Measurements from ENCODE around the gene CADM2. TPM values are rescaled to one million over a fixed set of nuclear protein-coding genes. Genes with fewer than 3 reads are reported as not detected.

CADM2 gene
- total RNA-seq, 2 donors from 2014 or later = not detected

GRCh38 chr3:85161544-85161943 is 202.8 kb downstream of the CADM2 start:
- Mint-ChIP-seq H3K27ac (no peak overlapping the region), H3K4me1 (no peaks in the 10 kb centered on the region), H3K9me3 (peaks cover 9% of the 10 kb centered on the region), H3K4me3 (no peak overlapping the region), H3K36me3 (ENCODE audit: low read depth) (no peaks in the 10 kb centered on the region), H3K27me3 (no peaks in the 10 kb centered on the region)
- ATAC-seq (replicated peaks) = no peak

GRCh38 chr3:85162905-85163304 is 204.1 kb downstream of the CADM2 start:
- H3K4me3 Mint-ChIP-seq = no peak overlapping the region
- ATAC-seq (replicated peaks) = no peak
- H3K36me3 Mint-ChIP-seq (ENCODE audit: low read depth) = no peaks in the 10 kb centered on the region
- H3K27me3 Mint-ChIP-seq = no peaks in the 10 kb centered on the region
- peaks cover 9% of the 10 kb centered on the region for H3K9me3 Mint-ChIP-seq
- H3K4me1 Mint-ChIP-seq = no peaks in the 10 kb centered on the region
- H3K27ac Mint-ChIP-seq = no peak overlapping the region

GRCh38 chr3:85164436-85164835 is 205.6 kb downstream of the CADM2 start:
- Mint-ChIP-seq H3K4me3 (no peak overlapping the region), H3K36me3 (ENCODE audit: low read depth) (no peaks in the 10 kb centered on the region), H3K9me3 (peaks cover 4% of the 10 kb centered on the region), H3K27me3 (no peaks in the 10 kb centered on the region), H3K27ac (no peak overlapping the region), H3K4me1 (no peaks in the 10 kb centered on the region)
- no peak for ATAC-seq (replicated peaks)

GRCh38 chr3:85167576-85167975 is 208.8 kb downstream of the CADM2 start:
- no peak for ATAC-seq (replicated peaks)
- Mint-ChIP-seq H3K27me3 (no peaks in the 10 kb centered on the region), H3K27ac (no peak overlapping the region), H3K4me1 (no peaks in the 10 kb centered on the region), H3K4me3 (no peak overlapping the region), H3K36me3 (ENCODE audit: low read depth) (no peaks in the 10 kb centered on the region), H3K9me3 (no peaks in the 10 kb centered on the region)

- H3K4me3 Mint-ChIP-seq = no peak overlapping the region
- no peaks in the 10 kb centered on the region for H3K36me3 Mint-ChIP-seq (ENCODE audit: low read depth)
- no peaks in the 10 kb centered on the region for H3K27me3 Mint-ChIP-seq
- H3K4me1 Mint-ChIP-seq = no peaks in the 10 kb centered on the region
- no peak for ATAC-seq (replicated peaks)
- no peak overlapping the region for H3K27ac Mint-ChIP-seq
- no peaks in the 10 kb centered on the region for H3K9me3 Mint-ChIP-seq
Measured at GRCh38 chr3:85170646-85171045, 211.9 kb downstream of the CADM2 start.

GRCh38 chr3:85171976-85172375 is 213.2 kb downstream of the CADM2 start:
- Mint-ChIP-seq H3K9me3 (no peaks in the 10 kb centered on the region), H3K27me3 (no peaks in the 10 kb centered on the region), H3K36me3 (ENCODE audit: low read depth) (no peaks in the 10 kb centered on the region), H3K4me3 (no peak overlapping the region), H3K4me1 (no peaks in the 10 kb centered on the region), H3K27ac (no peak overlapping the region)
- no peak for ATAC-seq (replicated peaks)

- H3K4me3 Mint-ChIP-seq = no peak overlapping the region
- H3K27me3 Mint-ChIP-seq = no peaks in the 10 kb centered on the region
- H3K9me3 Mint-ChIP-seq = no peaks in the 10 kb centered on the region
- ATAC-seq (replicated peaks) = no peak
- no peak overlapping the region for H3K27ac Mint-ChIP-seq
- no peaks in the 10 kb centered on the region for H3K4me1 Mint-ChIP-seq
- no peaks in the 10 kb centered on the region for H3K36me3 Mint-ChIP-seq (ENCODE audit: low read depth)
Measured at GRCh38 chr3:85176799-85177198, 218.0 kb downstream of the CADM2 start.

GRCh38 chr3:85182975-85183752 is 224.4 kb downstream of the CADM2 start:
- H3K27ac Mint-ChIP-seq = no peak overlapping the region
- H3K4me1 Mint-ChIP-seq = no peaks in the 10 kb centered on the region
- no peaks in the 10 kb centered on the region for H3K27me3 Mint-ChIP-seq
- ATAC-seq (replicated peaks) = no peak
- H3K4me3 Mint-ChIP-seq = no peak overlapping the region
- peaks cover 6% of the 10 kb centered on the region for H3K9me3 Mint-ChIP-seq
- no peaks in the 10 kb centered on the region for H3K36me3 Mint-ChIP-seq (ENCODE audit: low read depth)

- no peaks in the 10 kb centered on the region for H3K27me3 Mint-ChIP-seq
- H3K4me3 Mint-ChIP-seq = no peak overlapping the region
- H3K36me3 Mint-ChIP-seq (ENCODE audit: low read depth) = no peaks in the 10 kb centered on the region
- ATAC-seq (replicated peaks) = no peak
- H3K27ac Mint-ChIP-seq = no peak overlapping the region
- no peaks in the 10 kb centered on the region for H3K4me1 Mint-ChIP-seq
- H3K9me3 Mint-ChIP-seq = peaks cover 10% of the 10 kb centered on the region
Measured at GRCh38 chr3:85185495-85185894, 226.7 kb downstream of the CADM2 start.

- Mint-ChIP-seq H3K4me3 (no peak overlapping the region), H3K4me1 (no peaks in the 10 kb centered on the region), H3K27me3 (no peaks in the 10 kb centered on the region), H3K27ac (no peak overlapping the region), H3K9me3 (peaks cover 9% of the 10 kb centered on the region), H3K36me3 (ENCODE audit: low read depth) (no peaks in the 10 kb centered on the region)
- ATAC-seq (replicated peaks) = no peak
Measured at GRCh38 chr3:85189731-85190130, 230.9 kb downstream of the CADM2 start.

- Mint-ChIP-seq H3K4me3 (no peak overlapping the region), H3K27ac (no peak overlapping the region), H3K27me3 (no peaks in the 10 kb centered on the region), H3K9me3 (peaks cover 9% of the 10 kb centered on the region), H3K36me3 (ENCODE audit: low read depth) (no peaks in the 10 kb centered on the region), H3K4me1 (no peaks in the 10 kb centered on the region)
- ATAC-seq (replicated peaks) = no peak
Measured at GRCh38 chr3:85193565-85193964, 234.8 kb downstream of the CADM2 start.

- Mint-ChIP-seq H3K4me1 (no peaks in the 10 kb centered on the region), H3K27me3 (no peaks in the 10 kb centered on the region)
Measured at GRCh38 chr3:85208650-85209049, 249.9 kb downstream of the CADM2 start.

GRCh38 chr3:85210540-85210939 is 251.8 kb downstream of the CADM2 start:
- H3K9me3 Mint-ChIP-seq = peaks cover 5% of the 10 kb centered on the region

More at GRCh38 chr3:85208650-85209049, 249.9 kb downstream of the CADM2 start:
- ATAC-seq (replicated peaks) = no peak
- H3K4me3 Mint-ChIP-seq = no peak overlapping the region
- H3K9me3 Mint-ChIP-seq = peaks cover 8% of the 10 kb centered on the region
- no peak overlapping the region for H3K27ac Mint-ChIP-seq
- H3K36me3 Mint-ChIP-seq (ENCODE audit: low read depth) = no peaks in the 10 kb centered on the region

GRCh38 chr3:85228966-85229365 is 270.2 kb downstream of the CADM2 start:
- no peak overlapping the region for H3K4me3 Mint-ChIP-seq
- H3K27ac Mint-ChIP-seq = no peak overlapping the region
- no peaks in the 10 kb centered on the region for H3K27me3 Mint-ChIP-seq
- H3K36me3 Mint-ChIP-seq (ENCODE audit: low read depth) = no peaks in the 10 kb centered on the region
- no peak for ATAC-seq (replicated peaks)
- H3K9me3 Mint-ChIP-seq = peaks cover 29% of the 10 kb centered on the region
- no peaks in the 10 kb centered on the region for H3K4me1 Mint-ChIP-seq

More at GRCh38 chr3:85210540-85210939, 251.8 kb downstream of the CADM2 start:
- no peaks in the 10 kb centered on the region for H3K4me1 Mint-ChIP-seq
- H3K27ac Mint-ChIP-seq = no peak overlapping the region
- no peaks in the 10 kb centered on the region for H3K36me3 Mint-ChIP-seq (ENCODE audit: low read depth)
- no peak for ATAC-seq (replicated peaks)
- H3K27me3 Mint-ChIP-seq = no peaks in the 10 kb centered on the region
- no peak overlapping the region for H3K4me3 Mint-ChIP-seq

- Mint-ChIP-seq H3K4me1 (no peaks in the 10 kb centered on the region), H3K36me3 (ENCODE audit: low read depth) (no peaks in the 10 kb centered on the region), H3K27me3 (no peaks in the 10 kb centered on the region), H3K4me3 (no peak overlapping the region), H3K9me3 (peaks cover 4% of the 10 kb centered on the region), H3K27ac (no peak overlapping the region)
- ATAC-seq (replicated peaks) = no peak
Measured at GRCh38 chr3:85244091-85244490, 285.3 kb downstream of the CADM2 start.

All from activated T-helper 17 cell treated with anti-CD3 and anti-CD28 coated beads, Interleukin-2, amount 50 U/mL, for 72 hours (primary cell).